Gastrocnemius medialis (tissue), 4 donors: ENCODE results near the gene BCL7B. TPM values are rescaled to one million over a fixed set of nuclear protein-coding genes. Genes with fewer than 3 reads are reported as not detected.

Experiments used
- ATAC-seq, 2 donors: fragments of 150-250 bp; one replicate each; pipeline ENCODE4 v1.9.1; 2016
- DNase-seq, 2 donors: peaks; one replicate each; pipeline ENCODE4 v3.0.0-alpha.2; 2019
- H3K27ac ChIP-seq, 4 donors: fragments of 200-600 bp; sonication (generic); 1 replicate in 1 of 4; 2 replicates in 3 of 4; pipeline ENCODE4 v1.5.1; 2016 to 2018; ENCODE audit warnings: mild to moderate bottlenecking in 2 of 4, moderate library complexity in 1 of 4
- H3K27me3 ChIP-seq, 3 donors: fragments of 200-600 bp; sonication (generic) in 2 of 3; 1 replicate in 1 of 3; 2 replicates in 2 of 3; pipeline versions ENCODE4 v1.5.1 to v1.6.0; 2016 to 2019; ENCODE audit warnings: mild to moderate bottlenecking in 1 of 3, moderate library complexity in 1 of 3
- H3K36me3 ChIP-seq, 2 donors: fragments of 200-600 bp; sonication (generic) in 1 of 2; one replicate each; pipeline ENCODE4 v1.5.1; 2017 to 2018
- H3K4me1 ChIP-seq, 2 donors: fragments of 200-600 bp; sonication (generic) in 1 of 2; one replicate each; pipeline ENCODE4 v1.5.1; 2016 to 2017; ENCODE audit warnings: mild to moderate bottlenecking in 2 of 2
- H3K4me3 ChIP-seq, 4 donors: fragments of 200-600 bp; sonication (generic) in 3 of 4; 1 replicate in 1 of 4; 2 replicates in 3 of 4; pipeline ENCODE4 v1.5.1; 2016 to 2019; ENCODE audit warnings: mild to moderate bottlenecking in 2 of 4
- H3K9me3 ChIP-seq, 3 donors: fragments of 200-600 bp; sonication (generic) in 2 of 3; 1 replicate in 1 of 3; 2 replicates in 2 of 3; pipeline ENCODE4 v1.5.1; 2016 to 2019
- POLR2A ChIP-seq, 2 donors: fragments of 450-650 bp; IDR thresholded peaks; one replicate each; pipeline ENCODE4 v1.6.1; 2017; ENCODE audit warnings: antibody characterized with exemption in 2 of 2, mild to moderate bottlenecking in 2 of 2, moderate library complexity in 2 of 2
- in situ Hi-C, 4 donors: fragments of 200-750 bp; cut with MboI; loops; one replicate each; pipeline versions ENCODE4 v1.15.0 to v1.8.0; 2017; ENCODE audit warnings: low sequenced_read_pairs in 4 of 4
- intact Hi-C: fragments of 100-400 bp; cut with DNase I; formaldehyde crosslinking; loops from one replicate; pipeline ENCODE4 v1.15.1; 2023; ENCODE audit warnings: low total_unique reads
- total RNA-seq, 4 donors: library from RNA; depleted of rRNA; stranded (reverse); fragments of >200 nt; gene quantifications; one replicate each; pipeline versions ENCODE4 v1.1.0 to v1.2.3, GENCODE V29; 2016
- TF ChIP-seq, protein P1 (sequence below), 5 experiments: fragments of 450-650 bp in 3 of 5; fragments of 200-600 bp in 2 of 5; sonication (generic) in 2 of 5; IDR thresholded peaks in 4 of 5; conservative IDR thresholded peaks in 1 of 5; 1 replicate in 4 of 5; 2 replicates in 1 of 5; pipeline ENCODE4 v1.5.1; 2016 to 2019; ENCODE audit warnings: antibody characterized with exemption in 5 of 5, mild to moderate bottlenecking in 3 of 5, moderate library complexity in 3 of 5

The BCL7B gene
- total RNA-seq, 4 donors from 2014 or later, result 107 to 166 (median 119) TPM

GRCh38 chr7:73595358-73595757 is 37.9 kb upstream of the BCL7B start:
- H3K36me3 ChIP-seq, result peaks cover 0 to 4% of the 10 kb centered on the region in 2 donors
- no peaks in the 10 kb centered on the region for H3K4me1 ChIP-seq
- no peaks in the 10 kb centered on the region for H3K27me3 ChIP-seq
- no peak overlapping the region for H3K27ac ChIP-seq
- in situ Hi-C loops (no loop called here), intact Hi-C loops (no loop called here)
- no peak overlapping the region for H3K4me3 ChIP-seq
- ATAC-seq, result no peak
- DNase-seq, result no peak
- no peak for TF ChIP-seq POLR2A (IDR thresholded peaks at IDR 0.05)
- TF ChIP-seq, protein P1, sequence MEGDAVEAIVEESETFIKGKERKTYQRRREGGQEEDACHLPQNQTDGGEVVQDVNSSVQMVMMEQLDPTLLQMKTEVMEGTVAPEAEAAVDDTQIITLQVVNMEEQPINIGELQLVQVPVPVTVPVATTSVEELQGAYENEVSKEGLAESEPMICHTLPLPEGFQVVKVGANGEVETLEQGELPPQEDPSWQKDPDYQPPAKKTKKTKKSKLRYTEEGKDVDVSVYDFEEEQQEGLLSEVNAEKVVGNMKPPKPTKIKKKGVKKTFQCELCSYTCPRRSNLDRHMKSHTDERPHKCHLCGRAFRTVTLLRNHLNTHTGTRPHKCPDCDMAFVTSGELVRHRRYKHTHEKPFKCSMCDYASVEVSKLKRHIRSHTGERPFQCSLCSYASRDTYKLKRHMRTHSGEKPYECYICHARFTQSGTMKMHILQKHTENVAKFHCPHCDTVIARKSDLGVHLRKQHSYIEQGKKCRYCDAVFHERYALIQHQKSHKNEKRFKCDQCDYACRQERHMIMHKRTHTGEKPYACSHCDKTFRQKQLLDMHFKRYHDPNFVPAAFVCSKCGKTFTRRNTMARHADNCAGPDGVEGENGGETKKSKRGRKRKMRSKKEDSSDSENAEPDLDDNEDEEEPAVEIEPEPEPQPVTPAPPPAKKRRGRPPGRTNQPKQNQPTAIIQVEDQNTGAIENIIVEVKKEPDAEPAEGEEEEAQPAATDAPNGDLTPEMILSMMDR (IDR thresholded peaks at IDR 0.05 in 4 of 5, conservative IDR thresholded peaks at IDR 0.05 in 1 of 5), result no peak
- no peaks in the 10 kb centered on the region for H3K9me3 ChIP-seq

DNA sequence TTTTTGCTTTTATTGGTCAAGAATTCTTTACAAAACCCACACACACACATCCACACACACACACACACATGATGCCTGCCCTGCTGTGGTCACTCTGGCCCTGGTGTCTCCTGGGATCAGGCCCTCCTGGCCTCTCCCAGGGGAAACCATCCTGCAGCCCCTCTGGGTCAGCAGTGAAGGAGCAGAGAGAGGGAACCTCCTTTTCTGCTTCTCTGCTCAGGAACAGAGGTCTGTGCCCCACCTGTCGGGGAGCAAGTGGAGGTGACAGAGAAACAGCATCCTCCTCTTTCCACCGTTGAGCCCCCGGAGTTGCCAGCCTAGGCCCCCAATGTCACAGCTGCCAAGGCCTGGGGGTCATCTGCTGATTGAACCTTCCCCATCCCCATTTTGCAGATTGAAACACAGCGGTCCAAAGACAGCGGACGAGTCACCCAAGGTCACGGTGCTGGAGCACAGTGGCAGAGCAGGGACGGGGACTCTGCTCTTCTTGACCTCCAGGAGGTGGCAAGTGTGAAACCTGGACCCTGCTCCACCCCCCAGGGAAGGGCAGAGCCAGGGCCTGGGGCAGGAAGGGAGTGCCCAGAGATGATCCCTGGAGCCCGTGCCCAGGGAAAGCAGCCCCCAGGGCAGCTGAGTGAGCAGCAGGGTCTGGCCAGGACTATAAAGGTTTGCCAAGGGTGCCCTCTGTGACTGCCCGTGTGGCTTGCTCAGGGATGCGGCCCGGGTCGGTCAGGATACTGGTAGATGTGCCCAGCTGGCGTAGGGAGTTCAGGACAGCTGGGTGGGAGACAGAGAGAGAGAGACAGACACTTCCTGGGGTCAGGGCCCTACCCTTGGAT is 35.9 kb upstream of the BCL7B start:
- Histone ChIP-seq H3K27me3 (no peaks in the 10 kb centered on the region), H3K4me3 (no peak overlapping the region), H3K9me3 (no peaks in the 10 kb centered on the region), H3K36me3 (peaks cover 0 to 4% of the 10 kb centered on the region in 2 donors), H3K4me1 (no peaks in the 10 kb centered on the region), H3K27ac (no peak overlapping the region)
- in situ Hi-C loops, result no loop called here
- intact Hi-C loops, result no loop called here
- no peak for DNase-seq
- TF ChIP-seq, protein P1 (IDR thresholded peaks at IDR 0.05 in 4 of 5, conservative IDR thresholded peaks at IDR 0.05 in 1 of 5), result no peak
- no peak for TF ChIP-seq POLR2A (IDR thresholded peaks at IDR 0.05)
- peak in 1 of 2 donors; percentile 11 for ATAC-seq

DNA sequence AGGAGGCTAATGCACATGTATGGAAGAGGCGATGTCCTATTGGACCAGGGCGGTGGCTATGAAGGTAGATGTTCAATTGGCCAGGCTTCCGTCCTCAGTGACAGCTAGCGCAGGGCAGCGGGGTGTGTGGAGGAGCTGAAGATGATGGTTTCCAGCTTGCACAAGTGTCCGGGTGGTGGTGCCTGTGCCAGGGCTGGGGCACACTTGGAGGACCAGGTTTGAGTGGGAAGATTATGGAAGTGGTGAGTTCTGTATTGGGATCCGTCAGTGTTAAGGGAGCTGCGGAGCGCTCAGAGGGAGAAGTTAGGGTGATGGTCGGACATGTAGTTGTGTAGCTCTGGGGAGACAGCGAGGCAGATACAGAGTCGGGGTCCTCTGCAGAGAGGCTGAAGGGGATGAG is 29.4 kb upstream of the BCL7B start:
- Histone ChIP-seq H3K36me3 (no peaks in the 10 kb centered on the region), H3K4me3 (no peak overlapping the region), H3K4me1 (peaks cover 3 to 5% of the 10 kb centered on the region in 2 donors), H3K27me3 (no peaks in the 10 kb centered on the region), H3K27ac (no peak overlapping the region), H3K9me3 (no peaks in the 10 kb centered on the region)
- DNase-seq (no peak), ATAC-seq (no peak)
- no peak for TF ChIP-seq POLR2A (IDR thresholded peaks at IDR 0.05)
- TF ChIP-seq, protein P1 (IDR thresholded peaks at IDR 0.05 in 4 of 5, conservative IDR thresholded peaks at IDR 0.05 in 1 of 5), result no peak
- in situ Hi-C loops, result no loop called here
- intact Hi-C loops, result no loop called here

GRCh38 chr7:73585196-73585595 is 27.7 kb upstream of the BCL7B start:
- no peak overlapping the region for H3K27ac ChIP-seq
- no peaks in the 10 kb centered on the region for H3K36me3 ChIP-seq
- H3K27me3 ChIP-seq, result no peaks in the 10 kb centered on the region
- in situ Hi-C loops (no loop called here), intact Hi-C loops (no loop called here)
- H3K4me1 ChIP-seq, result peaks cover 3 to 5% of the 10 kb centered on the region in 2 donors
- TF ChIP-seq, protein P1 (IDR thresholded peaks at IDR 0.05 in 4 of 5, conservative IDR thresholded peaks at IDR 0.05 in 1 of 5), result no peak
- no peak for TF ChIP-seq POLR2A (IDR thresholded peaks at IDR 0.05)
- no peak overlapping the region for H3K4me3 ChIP-seq
- no peaks in the 10 kb centered on the region for H3K9me3 ChIP-seq
- ATAC-seq (peak in 1 of 2 donors; percentile 5), DNase-seq (no peak)
